Tibial artery (tissue), 4 donors: Measurements from ENCODE around the gene HJV.
"Not testable (repeated sequence)": the region's sequence is repeated elsewhere in the genome, so short reads cannot be mapped to it uniquely, and the experiment has no call there.

Experiments used
- DNase-seq, 2 donors: peaks; one replicate each; pipeline ENCODE4 v3.0.0-alpha.2; 2019
- H3K27ac ChIP-seq, 2 donors: fragments of 200-600 bp; sonication (generic) in 1 of 2; 1 replicate in 1 of 2; 2 replicates in 1 of 2; pipeline ENCODE4 v1.5.1; 2018 to 2019; ENCODE audit warnings: mild to moderate bottlenecking in 1 of 2
- H3K27me3 ChIP-seq, 2 donors: fragments of 200-600 bp; sonication (generic) in 1 of 2; one replicate each; pipeline versions ENCODE4 v1.5.1 to v1.6.0; 2016 to 2019
- H3K36me3 ChIP-seq, 3 donors: fragments of 200-600 bp; sonication (generic) in 2 of 3; one replicate each; pipeline ENCODE4 v1.5.1; 2016 to 2019; ENCODE audit warnings: mild to moderate bottlenecking in 2 of 3
- H3K4me1 ChIP-seq, 4 donors: fragments of 200-600 bp; sonication (generic) in 2 of 4; 1 replicate in 3 of 4; 2 replicates in 1 of 4; pipeline ENCODE4 v1.5.1; 2016 to 2019
- H3K4me3 ChIP-seq, 2 donors: fragments of 200-600 bp; sonication (generic) in 1 of 2; 1 replicate in 1 of 2; 2 replicates in 1 of 2; pipeline ENCODE4 v1.5.1; 2018 to 2019; ENCODE audit warnings: mild to moderate bottlenecking in 2 of 2
- H3K9me3 ChIP-seq, 3 donors: fragments of 200-600 bp; sonication (generic) in 1 of 3; one replicate each; pipeline ENCODE4 v1.5.1; 2016 to 2019
- intact Hi-C: fragments of 100-400 bp; cut with DNase I; formaldehyde crosslinking; loops from one replicate; pipeline ENCODE4 v1.15.0; 2023; ENCODE audit warnings: low total_unique reads
- TF ChIP-seq, protein P1 (sequence below), 2 experiments: fragments of 200-600 bp in 1 of 2; fragments of 450-650 bp in 1 of 2; IDR thresholded peaks; one replicate each; pipeline ENCODE4 v1.5.1; 2017 to 2019; ENCODE audit warnings: antibody characterized with exemption in 2 of 2, mild to moderate bottlenecking in 1 of 2, moderate library complexity in 1 of 2

Gene HJV, protein sequence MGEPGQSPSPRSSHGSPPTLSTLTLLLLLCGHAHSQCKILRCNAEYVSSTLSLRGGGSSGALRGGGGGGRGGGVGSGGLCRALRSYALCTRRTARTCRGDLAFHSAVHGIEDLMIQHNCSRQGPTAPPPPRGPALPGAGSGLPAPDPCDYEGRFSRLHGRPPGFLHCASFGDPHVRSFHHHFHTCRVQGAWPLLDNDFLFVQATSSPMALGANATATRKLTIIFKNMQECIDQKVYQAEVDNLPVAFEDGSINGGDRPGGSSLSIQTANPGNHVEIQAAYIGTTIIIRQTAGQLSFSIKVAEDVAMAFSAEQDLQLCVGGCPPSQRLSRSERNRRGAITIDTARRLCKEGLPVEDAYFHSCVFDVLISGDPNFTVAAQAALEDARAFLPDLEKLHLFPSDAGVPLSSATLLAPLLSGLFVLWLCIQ

DNA sequence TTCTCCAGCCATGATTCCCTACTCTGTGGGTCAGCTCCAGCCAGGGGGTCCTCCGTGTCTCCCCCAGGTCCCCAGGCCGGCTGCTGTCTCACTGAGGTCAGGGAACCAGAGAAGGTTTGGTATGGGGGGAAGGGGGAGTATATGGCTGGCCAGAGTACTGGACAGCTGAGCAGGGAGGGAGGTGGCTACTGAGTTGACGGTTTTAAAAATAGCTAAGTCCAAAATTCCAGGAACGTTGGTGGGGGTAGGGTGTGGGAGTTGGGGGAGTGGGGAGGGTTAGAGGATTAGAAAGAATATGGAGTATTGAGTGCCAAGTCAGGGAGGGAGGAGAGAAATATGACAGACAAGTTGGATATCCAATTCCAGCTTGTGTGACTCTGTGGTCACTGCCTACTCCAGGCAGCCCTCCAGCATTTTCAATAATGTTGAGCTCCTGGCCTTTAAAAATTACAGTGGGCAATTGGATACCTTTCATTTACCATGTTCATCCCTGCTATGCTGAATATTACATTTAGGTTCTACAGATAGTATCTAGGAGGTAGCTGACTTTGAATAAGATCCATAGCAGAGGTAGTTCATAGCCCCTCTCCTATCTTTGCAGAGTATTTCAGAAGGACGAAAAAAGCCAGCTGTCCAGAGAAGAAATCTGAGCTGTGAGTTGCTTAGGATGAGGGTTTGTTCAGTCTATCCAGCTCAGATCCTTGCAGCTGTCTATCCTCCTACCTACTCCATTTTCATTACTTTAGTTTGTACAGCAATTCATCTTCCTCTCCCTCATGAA is at the start of gene HJV:
Gene HJV, minus strand, starts transcription at position 114 of the 781 bp plus-strand sequence. CDS start 1,504 bp downstream, outside the sequence.
- intact Hi-C loops = no loop called here
- H3K9me3 ChIP-seq = no peaks in the 10 kb centered on the region
- H3K27ac ChIP-seq = no peak within 1 kb of the TSS
- DNase-seq = no peak
- H3K36me3 ChIP-seq = no peaks in the 10 kb centered on the region
- peaks cover 0 to 16% (median 8%) of the 10 kb centered on the region in 4 donors for H3K4me1 ChIP-seq
- H3K4me3 ChIP-seq = no peak within 1 kb of the TSS
- H3K27me3 ChIP-seq = peaks cover 0 to 42% of the 10 kb centered on the region in 2 donors
- TF ChIP-seq, protein P1, sequence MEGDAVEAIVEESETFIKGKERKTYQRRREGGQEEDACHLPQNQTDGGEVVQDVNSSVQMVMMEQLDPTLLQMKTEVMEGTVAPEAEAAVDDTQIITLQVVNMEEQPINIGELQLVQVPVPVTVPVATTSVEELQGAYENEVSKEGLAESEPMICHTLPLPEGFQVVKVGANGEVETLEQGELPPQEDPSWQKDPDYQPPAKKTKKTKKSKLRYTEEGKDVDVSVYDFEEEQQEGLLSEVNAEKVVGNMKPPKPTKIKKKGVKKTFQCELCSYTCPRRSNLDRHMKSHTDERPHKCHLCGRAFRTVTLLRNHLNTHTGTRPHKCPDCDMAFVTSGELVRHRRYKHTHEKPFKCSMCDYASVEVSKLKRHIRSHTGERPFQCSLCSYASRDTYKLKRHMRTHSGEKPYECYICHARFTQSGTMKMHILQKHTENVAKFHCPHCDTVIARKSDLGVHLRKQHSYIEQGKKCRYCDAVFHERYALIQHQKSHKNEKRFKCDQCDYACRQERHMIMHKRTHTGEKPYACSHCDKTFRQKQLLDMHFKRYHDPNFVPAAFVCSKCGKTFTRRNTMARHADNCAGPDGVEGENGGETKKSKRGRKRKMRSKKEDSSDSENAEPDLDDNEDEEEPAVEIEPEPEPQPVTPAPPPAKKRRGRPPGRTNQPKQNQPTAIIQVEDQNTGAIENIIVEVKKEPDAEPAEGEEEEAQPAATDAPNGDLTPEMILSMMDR (IDR thresholded peaks at IDR 0.05) = no peak

DNA sequence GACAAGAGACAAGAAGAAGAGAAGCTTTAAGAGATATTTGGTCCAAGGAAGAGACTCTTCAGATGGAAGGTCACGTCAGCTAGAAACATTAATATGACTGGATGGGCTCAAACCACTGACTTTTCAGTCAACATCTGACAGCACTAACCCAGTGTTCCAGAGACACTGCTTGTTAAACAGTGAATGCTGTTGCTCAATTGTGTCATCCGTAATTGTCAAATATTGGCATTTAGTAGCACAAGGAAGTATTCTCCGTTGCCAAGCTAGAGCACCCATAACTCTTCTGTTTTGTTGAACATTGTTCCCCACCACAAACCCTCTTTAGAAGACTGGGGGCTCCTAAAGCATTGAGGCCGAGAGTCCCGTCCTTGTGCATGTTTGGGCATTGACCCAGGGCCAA is 37.6 kb upstream of the HJV start:
- H3K27me3 ChIP-seq, H3K36me3 ChIP-seq, H3K9me3 ChIP-seq, H3K4me1 ChIP-seq, intact Hi-C loops, H3K27ac ChIP-seq, DNase-seq, H3K4me3 ChIP-seq: not testable (repeated sequence)

DNA sequence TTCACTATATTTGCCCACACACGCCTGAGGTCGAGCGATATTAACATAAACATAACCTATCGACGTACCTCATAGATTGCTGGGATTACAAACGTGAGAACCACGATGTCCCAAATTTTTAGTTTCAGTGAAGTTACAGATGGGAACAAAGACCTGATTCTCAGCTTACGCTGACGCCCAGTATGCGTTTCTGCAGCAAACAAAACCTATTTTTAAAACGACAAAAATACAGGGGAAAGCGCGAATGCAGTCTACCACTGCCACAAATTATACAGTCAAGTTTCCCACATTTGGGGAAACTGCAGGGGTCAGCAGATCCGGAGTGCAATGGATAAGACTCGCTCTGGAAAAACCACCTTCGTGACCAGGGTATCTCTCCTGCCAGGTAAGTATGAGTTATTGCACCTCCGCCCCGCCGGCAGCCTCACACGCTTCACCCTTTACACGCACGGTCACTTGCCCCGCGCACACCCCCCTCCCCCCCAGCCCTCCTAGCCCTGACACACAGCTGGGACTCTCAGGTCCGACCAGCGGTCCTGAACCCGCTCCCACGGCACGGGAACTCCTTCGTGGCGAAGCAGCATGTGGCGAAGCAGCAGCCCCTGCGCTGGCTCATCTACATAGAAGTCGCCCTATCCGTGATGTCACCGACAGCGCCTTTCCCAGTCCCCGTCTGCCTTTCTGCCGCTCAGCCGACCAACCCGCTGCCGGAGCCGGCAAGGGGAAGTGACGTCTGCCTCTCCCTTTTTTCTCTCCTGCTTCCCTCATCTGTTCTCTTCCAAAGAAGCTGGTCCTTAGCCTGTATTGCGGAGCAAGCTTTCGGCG is 30.5 kb upstream of the HJV start:
- peak; percentile 85 to 94 for DNase-seq
- H3K4me1 ChIP-seq, intact Hi-C loops, H3K36me3 ChIP-seq, H3K9me3 ChIP-seq, H3K27me3 ChIP-seq: not testable (repeated sequence)
- peak overlapping the region; percentile 80 to 84 for H3K27ac ChIP-seq
- H3K4me3 ChIP-seq = peak overlapping the region; percentile 48 to 55

DNA sequence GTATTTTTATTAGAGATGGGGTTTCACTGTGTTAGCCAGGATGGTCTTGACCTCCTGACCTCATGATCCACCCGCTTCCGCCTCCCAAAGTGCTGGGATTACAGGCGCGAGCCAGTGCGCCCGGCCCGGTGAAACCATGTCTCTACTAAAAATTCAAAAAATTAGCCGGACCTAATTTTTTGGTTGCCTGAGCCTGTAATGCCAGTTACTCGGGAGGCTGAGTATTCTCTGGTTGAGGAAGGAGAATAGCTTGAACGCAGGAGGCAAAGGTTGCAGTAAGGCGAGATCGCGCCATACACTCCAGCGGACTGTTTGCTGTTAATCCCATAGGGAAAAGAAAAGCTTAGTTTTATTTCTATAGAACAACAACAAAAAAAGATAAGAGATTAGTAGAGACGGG is 29.9 kb upstream of the HJV start:
- no peak for DNase-seq
- H3K4me3 ChIP-seq = peak overlapping the region; percentile 48 to 55
- H3K36me3 ChIP-seq = no peaks in the 10 kb centered on the region
- TF ChIP-seq, protein P1 (IDR thresholded peaks at IDR 0.05) = no peak
- H3K4me1 ChIP-seq = no peaks in the 10 kb centered on the region
- intact Hi-C loops = no loop called here
- peak overlapping the region; percentile 80 to 84 for H3K27ac ChIP-seq
- H3K9me3 ChIP-seq = no peaks in the 10 kb centered on the region
- no peaks in the 10 kb centered on the region for H3K27me3 ChIP-seq

DNA sequence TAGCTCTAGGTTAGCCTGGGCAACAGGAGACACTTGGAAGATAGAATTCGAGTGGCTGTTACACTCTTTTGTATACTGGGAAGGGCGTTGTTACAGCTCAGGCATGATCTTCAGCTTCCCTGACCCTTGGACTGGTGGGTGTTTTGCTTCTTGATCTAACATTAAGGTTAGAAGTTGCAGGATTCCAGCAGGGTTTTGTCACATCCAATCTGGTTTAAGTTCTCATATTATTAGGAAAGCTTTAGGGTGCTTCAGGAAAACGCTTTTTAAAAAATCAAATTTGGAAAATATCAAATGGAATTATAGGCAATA is 29.1 kb upstream of the HJV start:
- H3K9me3 ChIP-seq, H3K36me3 ChIP-seq, H3K27me3 ChIP-seq, intact Hi-C loops, H3K4me3 ChIP-seq, DNase-seq, H3K4me1 ChIP-seq: not testable (repeated sequence)
- H3K27ac ChIP-seq = peak overlapping the region in 1 of 2 donors; percentile 80

GRCh38 chr1:146049866-146050651 is 28.5 kb upstream of the HJV start:
- H3K4me3 ChIP-seq, H3K27ac ChIP-seq, H3K36me3 ChIP-seq, DNase-seq, H3K4me1 ChIP-seq, H3K27me3 ChIP-seq, H3K9me3 ChIP-seq, intact Hi-C loops: not testable (repeated sequence)

GRCh38 chr1:146049436-146049835 is 27.9 kb upstream of the HJV start:
- TF ChIP-seq, protein P1 (IDR thresholded peaks at IDR 0.05) = no peak
- Histone ChIP-seq H3K4me3 (no peak overlapping the region), H3K4me1 (no peaks in the 10 kb centered on the region), H3K9me3 (no peaks in the 10 kb centered on the region), H3K27me3 (no peaks in the 10 kb centered on the region), H3K27ac (no peak overlapping the region), H3K36me3 (no peaks in the 10 kb centered on the region)
- intact Hi-C loops = no loop called here
- DNase-seq = no peak

GRCh38 chr1:146048514-146049115 is 27.1 kb upstream of the HJV start:
- H3K4me3 ChIP-seq, DNase-seq, H3K36me3 ChIP-seq, H3K27ac ChIP-seq, H3K27me3 ChIP-seq, H3K9me3 ChIP-seq, H3K4me1 ChIP-seq, intact Hi-C loops: not testable (repeated sequence)
